Measurements from ENCODE around the gene JAKMIP3. TPM values are rescaled to one million over a fixed set of nuclear protein-coding genes. Genes with fewer than 3 reads are reported as not detected.

Gene JAKMIP3
- total RNA-seq (2014; rRNA removed; shearing (Covaris generic)): 0.43 and 0.81 TPM in 2 replicates

DNA sequence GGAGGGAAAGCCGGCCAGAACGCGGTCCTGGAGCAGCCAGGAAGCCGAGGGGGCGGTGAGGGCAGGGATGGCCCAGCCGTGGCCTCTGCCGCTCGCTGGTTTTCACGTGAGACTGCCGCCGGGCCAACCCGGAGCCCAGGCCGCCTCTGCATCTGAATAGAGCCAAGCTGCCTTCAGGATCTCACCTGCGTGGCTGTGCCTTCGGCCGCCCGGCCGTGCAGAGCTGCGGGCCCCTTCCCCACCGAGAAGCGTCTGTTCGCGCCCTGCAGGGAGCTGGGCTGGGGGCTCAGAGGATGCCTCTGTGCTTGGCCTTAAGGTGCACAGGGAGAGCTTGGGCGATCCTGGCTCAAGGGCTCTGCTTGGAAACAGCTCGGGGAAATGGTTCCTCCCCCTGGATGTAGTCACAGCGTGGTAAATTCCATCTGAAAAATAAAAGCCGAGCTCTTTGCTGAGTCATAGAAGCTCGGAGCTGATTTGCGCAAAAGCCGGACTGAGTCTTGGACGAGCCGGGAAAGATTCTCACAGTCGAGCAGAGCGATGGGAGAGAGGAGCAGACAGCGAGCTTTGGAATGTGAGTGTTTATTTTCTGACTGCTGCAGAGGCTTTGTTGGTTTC, at the start of gene JAKMIP3:
Gene JAKMIP3, plus strand, starts transcription at position 456 of the 615 bp plus-strand sequence. CDS start 38,863 bp downstream, outside the sequence.
- peak; percentile 87 for DNase-seq (ENCODE audit: low spot score)

DNA sequence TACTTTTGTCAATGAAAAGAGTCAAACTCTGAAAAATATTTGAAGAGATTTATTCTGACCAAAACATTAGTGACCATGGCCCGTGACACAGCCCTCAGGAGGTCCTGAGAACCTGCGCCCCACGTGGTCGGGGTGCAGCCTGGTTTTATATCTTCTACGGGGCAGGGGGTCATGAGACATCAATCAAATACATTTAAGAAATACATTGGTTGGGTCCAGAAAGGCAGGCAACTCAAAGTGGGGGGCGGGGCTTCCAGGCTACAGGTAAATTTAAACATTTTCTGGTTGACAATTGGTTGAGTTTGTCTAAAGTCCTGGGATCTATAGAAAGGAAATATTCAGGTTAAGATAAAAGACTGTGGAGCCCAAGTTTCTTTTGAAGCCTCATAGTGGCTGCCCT, 49.2 kb upstream of the JAKMIP3 start:
- no peak for DNase-seq (ENCODE audit: low spot score)

DNA sequence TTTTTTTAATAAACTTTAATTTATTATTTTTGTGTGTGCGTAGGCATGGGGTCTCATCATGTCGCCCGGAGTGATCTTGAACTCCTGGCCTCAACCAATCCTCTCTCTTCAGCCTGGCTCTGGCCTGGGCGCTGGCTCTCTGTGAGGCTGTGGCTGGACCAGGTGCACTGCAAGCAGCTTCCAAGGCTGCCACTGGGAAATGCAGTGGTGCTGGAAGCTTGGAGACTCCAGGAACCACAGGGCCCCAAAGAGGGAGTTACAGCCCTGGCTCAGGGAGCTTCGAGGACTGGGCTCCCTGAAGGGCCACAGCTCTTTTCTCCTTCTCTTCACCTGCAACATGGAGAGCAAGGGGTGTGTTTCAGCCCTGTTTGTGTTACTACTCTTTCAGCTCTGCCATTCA, 47.3 kb upstream of the JAKMIP3 start:
- no peak for DNase-seq (ENCODE audit: low spot score)

DNA sequence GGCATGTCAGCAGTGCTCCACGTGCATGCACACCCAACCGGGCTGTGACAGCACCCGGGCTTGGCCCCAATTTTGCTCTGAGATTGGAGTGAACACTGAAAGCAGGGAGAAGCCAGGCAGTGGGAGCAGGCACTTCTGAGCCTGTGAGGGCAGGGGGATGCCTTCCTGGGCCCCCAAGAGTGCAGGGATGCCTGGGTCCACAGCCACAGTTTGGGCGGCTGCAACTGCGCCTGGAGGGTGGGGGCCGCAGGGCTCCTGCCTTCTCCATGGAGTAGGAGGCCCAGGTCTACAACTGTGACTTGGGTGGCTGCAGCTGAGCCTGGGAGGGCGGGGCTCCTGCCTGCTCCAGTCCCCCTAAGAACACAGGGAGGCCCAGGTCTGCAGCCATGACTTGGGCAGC, 46.4 kb upstream of the JAKMIP3 start:
- no peak for DNase-seq (ENCODE audit: low spot score)

DNA sequence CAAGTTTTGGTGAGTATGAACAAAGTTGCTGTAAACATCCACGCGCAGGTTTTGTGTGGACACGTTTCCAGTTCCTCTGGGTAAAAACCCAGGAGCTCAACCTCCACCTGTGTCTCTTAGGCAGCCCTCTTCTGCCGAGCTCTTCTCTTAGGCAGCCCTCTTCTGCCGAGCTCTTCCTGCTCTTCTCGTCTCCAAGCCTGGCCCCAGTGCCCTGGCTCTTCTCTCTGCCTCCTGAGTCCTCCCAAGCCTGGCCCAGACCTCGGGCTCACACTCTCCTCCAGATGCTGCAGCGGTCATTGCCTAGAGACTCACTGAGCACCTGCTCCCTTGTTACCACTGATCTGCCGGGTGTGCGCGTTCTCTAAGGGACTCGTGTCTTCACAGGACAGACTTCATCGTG, 45.3 kb upstream of the JAKMIP3 start:
- DNase-seq (ENCODE audit: low spot score): no peak

DNA sequence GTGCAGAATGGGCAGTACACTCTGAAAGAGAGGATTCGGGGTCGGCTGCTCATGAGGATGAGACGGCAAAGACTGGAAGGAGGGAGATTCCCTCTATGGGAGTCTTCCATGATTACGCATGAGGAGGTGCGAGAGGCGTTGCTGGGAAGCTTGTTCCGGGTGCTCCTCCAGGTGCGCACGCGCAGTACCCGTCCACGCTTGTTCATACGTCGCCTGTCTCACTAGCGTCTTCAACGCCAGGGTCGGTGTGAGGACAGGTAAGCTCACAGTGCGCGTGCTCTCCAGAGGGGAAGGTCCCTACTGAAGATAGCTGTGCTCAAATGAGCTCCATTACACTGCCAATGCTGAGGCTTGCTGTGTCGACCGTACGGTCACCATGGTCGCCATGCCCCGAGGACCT, 44.7 kb upstream of the JAKMIP3 start:
- no peak for DNase-seq (ENCODE audit: low spot score)

DNA sequence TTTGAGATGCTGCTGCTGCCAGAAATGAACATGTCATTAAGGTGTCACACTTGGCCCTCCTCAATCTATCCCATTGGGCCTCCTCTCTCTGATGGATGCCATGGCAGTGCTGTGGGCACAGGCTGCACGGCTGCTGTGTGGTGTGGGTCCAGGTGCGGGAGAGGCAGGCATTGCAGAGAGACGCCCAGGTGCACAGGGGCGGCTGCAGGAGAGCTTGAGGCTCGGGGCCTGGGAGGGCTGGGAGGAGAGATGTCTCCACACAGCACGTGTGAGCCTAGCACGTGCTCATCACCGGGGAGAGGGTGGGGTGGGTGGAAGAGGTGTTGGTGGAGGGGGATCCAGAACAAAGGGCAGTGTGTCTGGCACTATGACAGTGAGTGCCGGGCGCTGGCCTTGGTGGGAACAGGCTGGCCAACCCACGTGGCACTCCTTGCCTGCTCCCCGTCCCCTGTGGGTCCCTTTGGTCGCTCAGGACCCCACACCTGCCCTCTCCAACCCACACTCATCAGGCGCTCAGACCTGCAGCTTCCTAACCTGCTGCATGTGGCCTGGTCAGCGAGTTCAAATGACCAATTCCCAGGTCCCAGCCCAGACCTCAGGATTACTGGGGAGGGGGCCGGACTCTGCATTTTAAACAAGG, 44.1 kb upstream of the JAKMIP3 start:
- no peak for DNase-seq (ENCODE audit: low spot score)

DNA sequence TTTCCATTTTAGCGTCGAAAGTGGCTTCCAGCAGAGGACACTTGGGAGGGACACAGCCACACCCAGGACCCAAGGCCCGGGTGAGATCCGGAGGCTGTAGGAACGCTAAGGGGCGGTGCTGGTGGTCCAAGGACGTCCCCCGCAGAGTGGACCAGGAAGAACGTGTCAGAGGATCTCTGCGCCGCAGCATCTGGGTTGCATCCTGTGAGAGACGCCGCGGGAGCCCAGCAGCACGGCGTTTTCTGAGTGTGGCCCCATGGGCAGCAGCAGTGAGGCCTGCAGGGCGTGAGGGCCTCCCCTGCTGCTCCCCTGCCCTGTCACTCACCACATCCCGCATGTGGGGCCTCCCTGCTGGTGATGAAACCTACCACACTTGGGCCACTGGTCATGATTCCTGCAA, 43.5 kb upstream of the JAKMIP3 start:
- no peak for DNase-seq (ENCODE audit: low spot score)

DNA sequence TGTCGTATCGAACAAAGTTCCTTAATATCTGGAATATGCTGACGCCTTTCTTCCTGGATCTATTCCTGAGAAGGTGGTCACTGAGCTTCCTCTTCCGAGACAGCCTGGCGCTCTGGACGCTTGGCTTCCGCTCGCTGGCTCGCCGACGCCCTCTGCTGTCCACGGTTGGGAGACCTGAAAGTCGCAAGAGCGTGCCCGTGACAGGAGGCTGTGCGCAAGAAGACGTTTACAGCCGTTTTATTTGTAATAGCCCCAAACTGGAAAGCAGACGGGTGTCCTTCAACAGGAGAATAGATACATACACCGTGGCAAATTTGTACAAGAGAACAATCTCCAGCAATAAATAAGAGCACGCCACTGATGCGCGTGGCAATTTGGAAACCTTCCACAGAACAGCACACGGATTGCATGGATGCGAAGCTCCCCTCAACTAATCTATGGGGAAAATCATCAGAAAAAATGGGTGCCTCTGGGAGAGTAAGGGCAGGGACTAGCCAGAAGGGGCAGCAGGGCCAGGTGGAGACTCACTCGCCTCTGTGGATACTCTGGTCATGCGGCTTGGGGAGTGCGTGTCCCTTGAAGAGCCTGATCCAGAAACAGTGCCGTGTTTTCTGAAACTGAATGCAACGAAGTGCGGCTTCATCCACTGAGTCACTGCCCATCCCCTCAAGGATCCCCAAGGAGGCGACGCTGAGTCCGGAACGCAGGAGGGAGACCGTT, 42.5 kb upstream of the JAKMIP3 start:
- DNase-seq (ENCODE audit: low spot score): peak; percentile 79

DNA sequence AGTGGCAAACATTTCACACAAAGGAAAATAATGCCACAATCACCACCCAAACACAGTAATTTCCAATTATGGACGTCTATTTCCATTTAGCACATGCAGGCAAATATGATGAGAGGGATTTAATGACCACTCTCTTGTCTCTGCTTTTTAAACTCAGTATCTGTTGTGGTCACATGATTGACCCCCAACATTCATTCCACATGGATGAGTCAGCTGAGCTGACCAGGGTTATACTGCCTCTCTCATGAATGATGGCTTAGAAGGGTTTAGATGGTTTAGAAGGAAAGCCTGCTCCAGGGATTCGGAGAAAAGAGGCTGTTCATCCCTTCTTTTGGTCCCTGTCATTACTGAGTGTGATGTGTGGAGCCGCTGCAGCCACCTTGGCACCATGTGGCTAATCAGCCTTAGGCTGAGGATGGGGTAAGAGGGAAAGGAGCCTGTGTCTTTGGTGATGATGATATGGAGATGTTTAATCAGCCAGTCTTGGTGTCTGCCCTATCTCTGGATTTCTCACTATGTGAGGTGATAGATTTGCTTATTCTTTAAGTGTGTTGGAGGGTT, 38.2 kb upstream of the JAKMIP3 start:
- DNase-seq (ENCODE audit: low spot score): peak; percentile 31

DNA sequence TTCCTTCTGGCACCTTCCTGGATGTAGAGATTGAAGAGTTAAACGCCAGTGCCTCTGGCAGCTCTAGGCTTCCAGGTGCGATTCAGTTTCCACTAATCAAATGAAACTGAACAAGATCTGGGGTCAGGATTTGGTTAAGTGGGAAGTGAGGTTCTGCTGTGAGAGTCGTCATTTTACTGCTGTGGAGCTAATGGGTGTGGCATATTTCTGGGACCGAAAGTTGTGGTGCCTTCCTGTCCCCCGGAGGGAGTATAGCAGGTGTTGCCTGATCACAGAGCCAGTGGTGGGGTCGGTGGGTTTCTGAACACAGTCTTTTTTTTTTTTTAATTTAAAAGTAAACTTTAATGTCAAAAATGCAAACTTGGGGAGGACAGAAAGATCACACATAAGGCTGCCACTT, 37.0 kb upstream of the JAKMIP3 start:
- DNase-seq (ENCODE audit: low spot score): no peak

DNA sequence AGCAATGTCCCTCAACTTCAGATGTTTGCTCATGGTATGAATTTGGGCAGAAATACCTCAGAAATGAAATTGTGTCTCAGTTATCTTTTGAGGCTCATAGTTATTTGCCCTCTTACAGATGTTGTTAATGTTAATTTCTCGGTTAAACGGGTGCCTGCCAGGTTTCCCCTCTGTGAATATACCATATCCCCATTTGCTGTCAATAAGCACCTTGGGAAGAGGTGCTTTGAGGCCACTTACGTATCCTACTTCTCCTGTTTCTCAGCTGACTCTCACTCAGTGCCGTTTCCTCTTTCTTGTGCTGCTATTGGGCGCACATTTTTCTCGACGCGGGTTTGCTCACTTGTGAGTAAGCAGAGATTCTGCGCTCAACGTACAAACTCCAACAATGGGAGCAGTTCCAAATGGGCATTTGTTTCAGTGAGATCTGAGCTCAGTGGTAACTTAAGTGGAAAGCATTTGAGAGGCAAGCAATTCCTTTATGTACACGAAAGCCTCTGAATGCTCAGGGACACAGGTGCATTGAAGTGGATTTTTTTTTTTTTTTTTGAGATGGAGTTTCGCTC, 34.8 kb upstream of the JAKMIP3 start:
- no peak for DNase-seq (ENCODE audit: low spot score)

DNA sequence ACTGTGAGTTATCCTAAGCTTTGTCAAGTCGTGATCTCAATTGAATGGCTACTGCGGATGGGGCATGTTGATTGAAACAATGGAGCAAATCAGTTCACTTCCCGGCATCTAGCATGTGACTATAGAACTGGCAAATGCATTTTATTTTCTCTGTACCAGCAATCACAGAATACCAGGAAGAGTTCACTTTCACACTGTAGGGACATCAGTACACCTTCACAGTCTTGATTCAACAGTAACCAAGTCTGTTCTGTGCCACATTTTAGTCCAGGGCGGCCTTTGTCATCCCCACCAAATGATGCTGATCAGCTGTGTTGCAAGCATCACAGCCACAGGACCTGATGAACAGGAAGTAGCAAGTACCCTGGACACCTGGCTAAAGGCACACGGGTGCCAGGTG, 32.1 kb upstream of the JAKMIP3 start:
- no peak for DNase-seq (ENCODE audit: low spot score)

DNA sequence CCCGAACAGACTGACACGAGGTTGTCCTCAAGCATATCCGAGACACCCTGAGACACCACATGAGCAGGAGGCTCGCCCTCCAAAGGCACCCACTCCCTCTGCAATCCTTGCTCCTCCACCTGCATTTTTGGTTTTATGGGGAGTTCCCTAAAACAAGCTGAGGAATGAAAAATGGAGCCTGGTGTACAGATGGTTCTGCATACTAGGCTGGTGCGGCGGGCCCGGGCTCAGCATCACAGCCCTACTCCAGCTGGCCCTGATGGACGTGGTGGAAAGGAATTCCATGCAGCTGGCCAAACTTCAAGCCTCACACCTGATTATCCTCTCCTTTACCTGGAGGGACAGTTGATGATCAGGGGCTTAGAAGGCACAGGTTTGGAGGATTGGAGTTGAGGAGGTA, 30.3 kb upstream of the JAKMIP3 start:
- no peak for DNase-seq (ENCODE audit: low spot score)

DNA sequence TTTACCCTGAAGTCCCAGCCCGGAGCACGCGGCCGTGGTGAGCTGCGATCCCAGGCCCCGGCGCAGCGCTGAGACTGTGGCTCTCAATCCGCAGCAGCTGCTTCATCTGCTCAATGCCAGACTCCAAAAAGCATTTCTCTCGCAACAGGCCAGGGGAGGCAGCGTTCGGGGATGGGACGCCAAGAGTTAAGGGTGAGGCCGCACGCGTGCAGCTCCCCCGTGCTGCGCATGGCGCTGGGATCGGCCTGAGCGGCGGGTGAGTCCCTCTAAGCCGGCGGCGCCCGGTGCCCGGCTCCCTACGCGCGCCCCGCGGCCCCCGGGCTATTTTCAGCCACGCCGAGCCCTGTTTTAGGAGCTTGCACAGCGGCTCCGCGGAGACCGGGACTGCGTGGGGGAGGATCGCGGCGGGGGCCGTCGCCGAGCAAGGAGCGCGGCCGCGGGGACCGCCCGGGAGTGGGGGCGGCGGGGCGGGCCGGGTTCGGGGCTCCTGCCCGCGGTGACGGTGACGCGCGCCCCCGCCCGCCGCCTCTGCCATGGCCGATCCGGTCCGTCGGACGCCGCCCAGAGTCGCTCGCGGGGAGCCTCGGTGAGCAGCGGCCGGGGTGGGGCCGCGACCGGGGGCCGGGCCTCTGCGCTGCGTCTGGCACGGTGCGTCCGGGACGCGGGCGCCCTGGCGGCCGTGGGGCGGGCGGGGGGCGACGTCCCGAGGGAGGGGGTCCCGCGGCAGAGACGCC, 29.4 kb upstream of the JAKMIP3 start:
- DNase-seq (ENCODE audit: low spot score): no peak

DNA sequence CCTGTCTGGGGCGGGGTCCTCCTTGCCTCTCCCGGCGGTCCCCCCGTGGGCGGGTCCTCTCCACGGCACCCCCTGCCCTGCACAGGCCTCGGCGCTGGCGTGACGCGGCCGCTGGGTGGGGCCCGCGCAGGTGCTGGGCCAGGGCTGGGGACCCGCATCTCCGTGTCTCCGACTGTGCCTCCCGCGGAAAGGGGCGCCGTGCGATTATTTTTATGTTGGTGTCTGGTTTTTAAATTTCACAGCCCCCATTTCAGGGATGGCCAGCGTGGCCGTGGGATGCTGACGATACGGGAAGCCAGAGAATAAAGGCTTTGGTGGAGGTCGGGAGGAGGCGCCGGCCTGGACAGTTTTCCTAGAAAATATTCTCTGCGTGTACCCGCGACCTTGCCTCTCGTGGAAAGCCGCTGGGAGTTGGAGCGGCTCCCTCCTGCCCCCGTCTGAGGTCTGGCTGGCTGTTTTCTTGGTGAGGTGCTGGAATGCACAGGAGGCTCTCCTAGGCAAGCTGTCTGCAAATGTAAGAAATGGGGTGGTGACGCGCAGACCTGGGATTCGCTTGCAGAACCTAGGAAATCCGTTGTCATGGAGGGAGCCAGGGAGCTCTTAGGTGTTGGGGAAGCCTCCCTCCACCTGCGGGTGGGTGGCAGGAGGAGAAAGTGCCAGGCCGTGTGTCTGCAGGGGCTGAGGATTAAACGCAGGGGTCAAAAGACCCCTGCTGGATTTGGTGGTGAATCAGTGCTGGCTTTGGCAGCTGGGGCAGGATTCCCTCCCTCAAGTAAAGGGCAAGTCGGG, 28.7 kb upstream of the JAKMIP3 start:
- DNase-seq (ENCODE audit: low spot score): no peak

DNA sequence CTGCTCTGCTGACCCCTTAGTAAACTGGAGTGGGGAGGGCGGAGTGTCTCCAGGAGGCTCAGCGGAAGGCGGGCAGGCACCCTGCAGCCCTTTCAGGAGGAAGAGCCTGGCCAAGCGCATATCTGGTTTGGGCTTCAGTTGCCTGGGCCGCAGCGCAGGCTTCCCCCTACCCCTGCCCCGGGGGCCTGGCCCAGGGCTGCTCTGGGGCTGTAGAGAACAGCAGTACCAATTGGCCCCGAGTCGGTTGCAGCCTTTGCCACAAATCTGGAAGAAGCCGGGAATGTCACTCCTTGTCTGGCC, 28.1 kb upstream of the JAKMIP3 start:
- no peak for DNase-seq (ENCODE audit: low spot score)

DNA sequence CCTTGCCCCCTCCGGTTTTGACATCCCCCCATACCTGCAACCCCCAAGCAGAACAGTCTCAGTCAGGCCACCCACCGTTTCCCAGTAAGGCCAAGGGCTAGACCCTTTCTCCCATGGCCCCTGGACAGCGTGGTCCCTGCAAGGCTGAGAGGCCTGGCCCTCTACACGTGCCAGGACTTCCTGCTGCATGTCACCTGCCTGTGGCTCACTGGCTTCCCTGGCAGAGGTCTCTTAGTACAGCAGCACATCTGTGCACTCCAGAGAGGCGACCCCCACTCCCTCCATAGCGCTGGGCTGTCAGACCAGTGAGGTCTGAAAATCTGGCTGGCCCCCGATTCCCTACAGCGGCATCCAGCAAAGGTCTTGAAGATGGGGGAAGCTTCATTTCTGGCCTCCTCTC, 26.4 kb upstream of the JAKMIP3 start:
- no peak for DNase-seq (ENCODE audit: low spot score)

DNA sequence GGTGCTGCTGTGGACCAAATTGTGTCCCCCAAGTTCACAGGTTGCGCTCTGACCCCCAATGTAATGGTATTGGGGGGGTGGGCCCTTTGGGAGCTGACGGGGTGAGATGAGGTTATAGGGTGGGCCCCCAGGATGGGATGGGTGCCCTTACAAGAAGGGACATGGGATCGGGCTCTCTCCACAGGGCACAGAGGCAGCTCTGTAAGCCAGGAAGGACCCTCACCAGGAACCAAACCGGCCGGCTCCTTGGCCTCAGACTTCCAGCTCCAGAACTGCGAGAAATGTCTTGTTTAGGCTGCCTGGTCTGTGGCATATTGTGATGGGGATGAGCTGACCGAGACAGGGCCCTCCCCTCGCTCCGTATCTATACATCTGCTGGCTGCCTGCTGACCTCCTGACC, 25.7 kb upstream of the JAKMIP3 start:
- DNase-seq (ENCODE audit: low spot score): no peak

DNA sequence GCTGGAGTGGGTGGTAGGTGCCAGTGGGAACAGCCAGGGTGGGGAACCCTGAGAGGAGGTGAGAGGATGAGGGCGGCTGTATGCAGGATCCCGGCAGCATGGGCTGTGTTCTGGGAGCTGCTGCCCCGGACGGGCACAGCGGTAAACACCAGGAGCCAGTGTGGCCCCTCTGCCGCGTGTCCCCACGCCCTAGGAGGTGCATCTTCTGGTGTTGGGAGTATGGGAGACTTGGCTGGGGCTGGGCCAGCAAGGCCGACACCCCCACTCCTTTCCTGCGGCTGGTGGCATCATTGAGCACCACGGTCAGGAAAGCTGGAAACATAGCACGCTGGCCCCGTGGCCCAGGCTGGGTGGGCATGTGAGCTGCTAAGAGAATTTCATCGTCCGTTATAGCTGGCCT, 24.4 kb upstream of the JAKMIP3 start:
- DNase-seq (ENCODE audit: low spot score): no peak
